Endothelial cell (in vitro differentiated cells): ENCODE measurements around the gene LUZP4. TPM values are rescaled to one million over a fixed set of nuclear protein-coding genes. Genes with fewer than 3 reads are reported as not detected.

Source experiments
- DNase-seq: peaks from one replicate; pipeline ENCODE4 v3.0.0; 2021; ENCODE audit warnings: low spot score
- H3K27ac Mint-ChIP-seq: one replicate; pipeline ENCODE4 v1.8.0; 2021; ENCODE audit warnings: mixed read lengths, inconsistent platforms; ENCODE audit not compliant: unreplicated experiment
- H3K27me3 Mint-ChIP-seq: one replicate; pipeline ENCODE4 v1.8.0; 2021; ENCODE audit warnings: mild to moderate bottlenecking, moderate library complexity, mixed read lengths, inconsistent platforms; ENCODE audit not compliant: unreplicated experiment
- H3K36me3 Mint-ChIP-seq: one replicate; pipeline ENCODE4 v1.8.0; 2021; ENCODE audit warnings: mild to moderate bottlenecking, low read depth, mixed read lengths, inconsistent platforms; ENCODE audit not compliant: unreplicated experiment
- H3K4me1 Mint-ChIP-seq: one replicate; pipeline ENCODE4 v1.8.0; 2021; ENCODE audit warnings: mild to moderate bottlenecking, mixed read lengths, inconsistent platforms; ENCODE audit not compliant: unreplicated experiment
- H3K4me3 Mint-ChIP-seq: one replicate; pipeline ENCODE4 v1.8.0; 2021; ENCODE audit warnings: mild to moderate bottlenecking, mixed read lengths, inconsistent platforms; ENCODE audit not compliant: unreplicated experiment
- H3K9me3 Mint-ChIP-seq: one replicate; pipeline ENCODE4 v1.8.0; 2021; ENCODE audit warnings: mixed read lengths, inconsistent platforms; ENCODE audit not compliant: unreplicated experiment
- total RNA-seq: library from RNA; stranded (reverse); fragmentation: NEBNext Ultra II Directional; extraction: Animal tissue kit (Norgen Biotek cat#: 25700); gene quantifications from one replicate; pipeline ENCODE4 v1.2.1, GENCODE V29; 2021; ENCODE audit not compliant: unreplicated experiment
- TF ChIP-seq, protein P1 (sequence below): fragments of 200-600 bp; sonication (generic); IDR thresholded peaks from one replicate; pipeline ENCODE4 v1.5.0; 2021; ENCODE audit warnings: antibody characterized with exemption; ENCODE audit not compliant: unreplicated experiment

Gene LUZP4
- total RNA-seq, 1 donor from 2014 or later = not detected

DNA sequence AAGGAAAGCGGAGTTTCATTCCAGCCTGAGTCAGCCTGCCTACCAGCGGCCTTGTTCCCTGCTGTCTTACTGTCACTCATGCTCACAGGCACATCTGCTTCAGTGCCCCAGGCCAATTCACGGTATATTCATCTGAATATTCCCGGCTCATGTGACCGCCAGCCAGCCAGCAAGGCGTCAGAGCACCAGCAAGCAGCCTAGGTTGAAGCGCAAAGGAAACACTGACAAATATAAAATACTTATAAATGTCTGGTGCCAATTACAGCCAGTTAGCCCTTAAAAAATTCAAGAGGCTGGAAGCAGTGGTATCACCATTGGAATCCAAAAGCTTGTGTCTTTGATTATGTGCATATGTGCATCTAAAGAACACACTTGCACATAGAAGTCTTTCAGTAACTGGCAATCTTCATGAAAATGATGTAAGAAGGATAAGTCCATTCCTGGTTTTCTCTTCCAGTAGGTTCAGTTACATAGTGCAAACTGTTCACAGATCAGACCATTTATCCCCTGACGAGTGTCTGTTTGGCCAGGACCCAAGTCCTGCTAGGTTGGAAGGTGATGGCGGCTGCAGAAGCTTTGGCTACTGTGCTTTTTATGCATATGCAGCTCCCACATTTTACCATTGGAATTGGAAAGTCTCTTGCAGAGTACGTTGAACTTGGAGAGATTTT, 61.3 kb downstream of the LUZP4 start:
- no peaks in the 10 kb centered on the region for H3K27me3 Mint-ChIP-seq
- no peak overlapping the region for H3K27ac Mint-ChIP-seq
- TF ChIP-seq, protein P1, sequence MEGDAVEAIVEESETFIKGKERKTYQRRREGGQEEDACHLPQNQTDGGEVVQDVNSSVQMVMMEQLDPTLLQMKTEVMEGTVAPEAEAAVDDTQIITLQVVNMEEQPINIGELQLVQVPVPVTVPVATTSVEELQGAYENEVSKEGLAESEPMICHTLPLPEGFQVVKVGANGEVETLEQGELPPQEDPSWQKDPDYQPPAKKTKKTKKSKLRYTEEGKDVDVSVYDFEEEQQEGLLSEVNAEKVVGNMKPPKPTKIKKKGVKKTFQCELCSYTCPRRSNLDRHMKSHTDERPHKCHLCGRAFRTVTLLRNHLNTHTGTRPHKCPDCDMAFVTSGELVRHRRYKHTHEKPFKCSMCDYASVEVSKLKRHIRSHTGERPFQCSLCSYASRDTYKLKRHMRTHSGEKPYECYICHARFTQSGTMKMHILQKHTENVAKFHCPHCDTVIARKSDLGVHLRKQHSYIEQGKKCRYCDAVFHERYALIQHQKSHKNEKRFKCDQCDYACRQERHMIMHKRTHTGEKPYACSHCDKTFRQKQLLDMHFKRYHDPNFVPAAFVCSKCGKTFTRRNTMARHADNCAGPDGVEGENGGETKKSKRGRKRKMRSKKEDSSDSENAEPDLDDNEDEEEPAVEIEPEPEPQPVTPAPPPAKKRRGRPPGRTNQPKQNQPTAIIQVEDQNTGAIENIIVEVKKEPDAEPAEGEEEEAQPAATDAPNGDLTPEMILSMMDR = no peak
- no peak overlapping the region for H3K4me3 Mint-ChIP-seq
- H3K9me3 Mint-ChIP-seq = no peaks in the 10 kb centered on the region
- peaks cover 2% of the 10 kb centered on the region for H3K36me3 Mint-ChIP-seq
- DNase-seq = no peak
- H3K4me1 Mint-ChIP-seq = no peaks in the 10 kb centered on the region

DNA sequence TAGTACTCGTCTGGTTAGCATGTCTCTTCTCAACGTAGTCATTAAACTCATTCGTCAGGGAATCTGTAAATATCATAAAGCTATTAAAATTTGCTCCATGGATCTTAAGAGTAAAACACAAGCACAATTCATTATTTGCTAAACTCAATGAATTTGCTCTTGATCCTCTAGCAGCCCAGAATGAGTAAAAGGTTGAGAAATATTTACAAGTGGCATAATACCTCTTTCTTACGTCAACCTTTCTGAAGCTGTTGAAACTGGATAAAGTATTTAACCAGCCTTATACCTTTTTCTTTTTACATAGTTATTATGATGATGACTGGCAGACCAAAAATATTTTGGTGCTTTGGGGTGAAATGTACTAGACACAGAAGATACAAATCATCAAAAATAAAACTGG, 66.9 kb downstream of the LUZP4 start:
- Mint-ChIP-seq H3K27ac (no peak overlapping the region), H3K27me3 (no peaks in the 10 kb centered on the region), H3K36me3 (no peaks in the 10 kb centered on the region), H3K9me3 (no peaks in the 10 kb centered on the region), H3K4me3 (no peak overlapping the region), H3K4me1 (no peaks in the 10 kb centered on the region)
- DNase-seq = no peak
- TF ChIP-seq, protein P1 = no peak

Other genes starting within 250 kb of the LUZP4 start
- gene RBMXL3, start 100.3 kb upstream of the LUZP4 start, total RNA-seq = not detected
- 3.7 TPM for gene LRCH2, start 55.6 kb upstream of the LUZP4 start, total RNA-seq